Left cardiac atrium (tissue), 4 donors: ENCODE data around the gene TBX6. TPM values are rescaled to one million over a fixed set of nuclear protein-coding genes. Genes with fewer than 3 reads are reported as not detected.
"Not testable (repeated sequence)": the region's sequence is repeated elsewhere in the genome, so short reads cannot be mapped to it uniquely, and the experiment has no call there.

Experiments used
- ATAC-seq, 2 donors: fragments of 200-7000 bp; cut with Tn5 transposase; one replicate each; pipeline ENCODE4 v1.9.1; 2020; ENCODE audit warnings: mild to moderate bottlenecking in 2 of 2, moderate library complexity in 2 of 2
- DNase-seq: peaks from one replicate; pipeline ENCODE4 v3.0.0-alpha.2; 2020
- intact Hi-C, 2 donors: fragments of 100-400 bp; cut with DNase I; formaldehyde crosslinking; loops; one replicate each; pipeline versions ENCODE4 v1.14.1 to v1.15.1; 2022 to 2023
- long read RNA-seq: library from polyadenylated mRNA; unstranded; transcript quantifications from one replicate; pipeline ENCODE4 v2.0.0, GENCODE V29; 2021
- total RNA-seq, 2 donors: library from RNA; stranded (reverse); fragmentation: NEBNext Ultra II Directional; extraction: Animal tissue kit (Norgen Biotek cat#: 25700); gene quantifications; one replicate each; pipeline ENCODE4 v1.2.1, GENCODE V29; 2021
- donor health status: DM: no; HTN: yes; CAD: no.
- donor health status: DM: no; HTN: yes; CAD: no; lungs with severe emphysema.
- donor health status: DM: yes; HTN: yes; CAD: no.
- donor health status: Dilated cardiomyopathy.

Gene TBX6
- total RNA-seq: under 1 TPM; 0.55 to 0.80 TPM
- long read RNA-seq: 0 reads

DNA sequence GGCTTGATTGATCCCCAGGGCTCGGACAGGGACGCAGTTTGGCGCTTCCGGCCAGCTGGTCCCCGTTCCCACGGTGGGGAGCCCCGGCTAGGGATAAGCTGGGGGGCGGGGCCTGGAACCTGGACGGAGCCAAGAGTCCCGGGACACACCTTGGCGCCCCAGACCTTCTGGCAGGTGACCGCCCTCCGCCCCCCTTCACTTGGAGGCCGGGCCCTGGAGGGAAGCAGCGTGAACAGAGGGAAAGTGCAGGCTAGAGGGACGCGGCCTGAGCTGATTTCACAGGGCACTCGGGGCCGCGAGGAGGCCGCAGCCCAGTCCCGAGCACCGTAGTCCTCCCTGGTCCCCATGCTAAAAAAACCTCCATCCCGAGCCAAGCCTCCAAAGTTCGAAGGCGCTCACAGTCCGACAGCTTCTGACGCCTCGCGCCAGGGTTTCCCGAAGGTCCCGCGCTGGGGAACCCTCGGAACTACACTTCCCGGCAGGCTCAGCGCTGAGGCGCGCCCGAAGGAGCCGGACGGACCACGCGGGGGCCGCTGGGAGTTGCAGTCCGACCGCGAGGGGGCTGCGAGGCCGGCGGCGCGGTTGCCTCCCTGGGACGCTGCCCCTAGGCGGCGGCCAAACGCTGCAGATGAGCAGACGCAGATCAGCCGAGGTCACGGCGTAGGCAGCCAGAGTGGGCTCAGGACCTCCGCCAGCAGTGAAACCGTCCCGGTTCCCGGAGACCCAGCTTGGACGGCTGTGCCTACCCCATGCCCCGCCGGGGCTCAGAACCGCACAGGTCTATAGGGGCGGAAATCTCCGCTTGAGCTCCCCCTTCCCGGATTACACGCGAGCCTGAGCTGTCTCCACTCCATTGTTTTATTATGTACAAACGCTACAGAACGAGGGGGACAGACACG is at the start of gene TBX6:
TSS of gene TBX6 (minus strand) at position 451 of the 899 bp plus-strand sequence. CDS start 731 bp downstream, outside the sequence.
- intact Hi-C loops: loop anchor here in 1 of 2 donors (10.0 kb wide), 3 partner anchors 47 to 563 kb away; partner anchors contain the start of genes FBRS, PRR14 and ZNF771
- peak; percentile 92 to 93 for ATAC-seq

GRCh38 chr16:30139583-30140481 is 48.1 kb upstream of the TBX6 start:
- ATAC-seq: no peak
- no peak for DNase-seq
- intact Hi-C loops: no loop called here

More for the DNA sequence above, at the start of gene TBX6:
- peak; percentile 96 for DNase-seq

GRCh38 chr16:30137897-30138296 is 46.2 kb upstream of the TBX6 start:
- DNase-seq: no peak
- intact Hi-C loops: no loop called here
- no peak for ATAC-seq

DNA sequence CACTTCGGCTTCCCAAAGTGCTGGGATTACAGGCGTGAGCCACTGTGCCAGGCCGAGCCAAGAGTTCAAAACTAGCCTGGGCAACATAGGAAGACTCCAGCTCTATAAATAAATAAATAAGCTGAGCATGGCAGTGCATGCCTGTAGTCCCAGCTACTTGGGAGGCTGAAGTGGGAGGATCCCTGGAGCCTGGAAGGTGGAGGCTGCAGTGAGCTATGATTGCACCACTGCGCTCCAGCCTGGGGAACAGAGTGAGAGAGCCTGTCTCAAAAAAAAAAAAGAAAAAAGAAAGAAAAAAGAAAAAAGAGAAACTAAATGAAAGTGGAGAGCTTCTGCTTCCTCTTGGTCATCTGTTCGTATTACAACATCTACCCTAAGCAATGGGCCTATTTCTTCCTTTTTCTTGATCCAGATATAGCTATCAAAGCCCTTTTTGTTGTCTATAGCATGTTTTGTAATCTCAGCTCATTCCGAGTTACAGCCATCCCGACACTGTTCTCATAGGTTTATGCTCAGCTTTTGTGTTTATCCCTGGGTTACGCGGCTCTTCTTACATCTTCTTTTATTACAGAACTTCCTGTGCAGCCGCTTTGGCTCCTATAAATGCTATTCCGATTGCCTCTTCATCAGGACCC is 45.4 kb upstream of the TBX6 start:
- intact Hi-C loops: no loop called here
- peak; percentile 30 to 59 for ATAC-seq
- DNase-seq: no peak

GRCh38 chr16:30132591-30132990 is 40.9 kb upstream of the TBX6 start:
- intact Hi-C loops: loop anchor here in 1 of 2 donors (5.0 kb wide), 1 partner anchor 35 kb away; no protein-coding TSS in a partner anchor
- no peak for ATAC-seq
- DNase-seq: no peak

GRCh38 chr16:30131869-30132475 is 40.2 kb upstream of the TBX6 start:
- intact Hi-C loops: loop anchor here in 1 of 2 donors (5.0 kb wide), 1 partner anchor 35 kb away; no protein-coding TSS in a partner anchor
- DNase-seq (no peak), ATAC-seq (no peak)

DNA sequence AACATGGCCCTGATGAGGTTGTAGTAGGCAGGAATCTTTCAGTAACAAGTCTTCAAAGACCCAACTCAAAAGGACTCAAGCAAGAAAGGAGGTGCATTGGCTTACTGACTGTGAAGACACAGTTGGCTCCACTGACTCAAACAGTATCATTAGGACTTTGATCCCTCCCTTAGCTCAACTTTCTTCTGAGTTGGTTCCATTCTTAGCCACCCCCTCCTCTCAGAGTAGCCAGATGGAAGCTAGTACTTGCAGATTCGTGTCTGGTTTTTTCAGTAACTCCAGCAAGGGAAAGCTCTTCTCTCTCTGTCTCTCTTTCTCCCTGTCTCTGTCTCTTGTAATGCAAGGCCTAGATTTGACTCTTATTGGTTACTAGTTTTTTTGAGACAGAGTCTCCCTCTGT is 36.3 kb upstream of the TBX6 start:
- DNase-seq (no peak), ATAC-seq (no peak)
- intact Hi-C loops: no loop called here

DNA sequence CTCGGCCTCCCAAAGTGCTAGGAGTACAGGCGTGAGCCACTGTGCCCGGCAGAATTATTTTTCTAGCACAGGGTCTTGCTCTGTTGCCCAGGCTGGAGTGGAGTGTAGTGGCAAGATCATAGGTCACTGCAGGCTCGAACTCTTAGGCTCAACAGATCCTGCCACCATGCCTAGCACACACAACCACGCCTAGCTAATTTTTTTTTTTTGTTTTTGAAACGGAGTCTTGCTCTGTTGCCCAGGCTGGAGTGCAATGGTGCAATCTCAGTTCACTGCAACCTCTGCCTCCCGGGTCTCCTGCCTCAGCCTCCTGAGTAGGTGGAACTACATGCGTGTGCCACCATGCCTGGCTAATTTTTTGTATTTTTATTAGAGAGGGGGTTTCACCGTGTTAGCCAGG is 34.0 kb upstream of the TBX6 start:
- DNase-seq, intact Hi-C loops, ATAC-seq: not testable (repeated sequence)

DNA sequence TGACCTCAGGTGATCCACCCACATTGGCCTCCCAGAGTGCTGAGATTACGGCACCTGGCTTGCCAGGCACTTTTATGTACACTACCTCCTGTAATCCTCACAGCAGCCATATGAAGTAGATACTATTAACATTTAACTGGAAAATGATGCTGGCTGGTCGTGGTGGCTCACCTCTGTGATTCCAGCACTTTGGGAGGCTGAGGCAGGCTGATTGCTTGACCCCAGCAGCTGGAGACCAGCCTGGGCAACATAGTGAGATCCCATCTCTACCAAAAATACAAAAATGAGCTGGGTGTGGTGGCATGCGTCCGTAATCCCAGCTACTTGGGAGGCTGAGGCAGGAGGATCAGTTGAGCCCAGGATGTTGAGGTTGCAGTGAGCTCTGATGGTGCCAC is 33.3 kb upstream of the TBX6 start:
- ATAC-seq (no peak), DNase-seq (no peak)
- intact Hi-C loops: no loop called here

DNA sequence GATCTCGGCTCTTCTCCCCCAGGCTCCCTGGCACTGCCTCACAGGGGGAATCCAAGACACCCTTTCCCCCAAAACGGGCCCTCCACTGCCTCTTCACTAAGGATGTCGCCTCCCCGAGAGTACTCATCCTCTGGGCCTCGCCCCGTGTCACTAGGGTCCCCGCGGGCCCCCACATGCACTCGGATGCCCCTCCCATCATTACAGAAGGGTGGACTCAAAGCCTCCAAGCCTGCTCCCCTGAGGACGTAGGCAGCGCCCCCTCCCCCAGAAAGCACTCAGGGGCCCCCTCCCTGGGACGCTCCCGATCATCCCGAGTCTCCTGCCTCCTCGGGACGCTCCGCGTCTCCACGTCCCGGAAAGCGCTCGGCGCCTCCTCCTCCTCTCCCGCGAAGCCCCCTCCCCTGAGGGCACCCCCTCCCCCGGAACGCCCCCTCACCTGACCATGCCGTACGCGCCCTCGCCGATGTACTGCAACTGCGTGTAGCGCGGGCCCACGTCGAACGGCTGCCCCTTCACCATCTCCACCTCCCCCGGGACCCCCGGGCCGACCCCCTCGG is 31.0 kb upstream of the TBX6 start:
- DNase-seq: no peak
- peak; percentile 24 for ATAC-seq
- intact Hi-C loops: no loop called here

DNA sequence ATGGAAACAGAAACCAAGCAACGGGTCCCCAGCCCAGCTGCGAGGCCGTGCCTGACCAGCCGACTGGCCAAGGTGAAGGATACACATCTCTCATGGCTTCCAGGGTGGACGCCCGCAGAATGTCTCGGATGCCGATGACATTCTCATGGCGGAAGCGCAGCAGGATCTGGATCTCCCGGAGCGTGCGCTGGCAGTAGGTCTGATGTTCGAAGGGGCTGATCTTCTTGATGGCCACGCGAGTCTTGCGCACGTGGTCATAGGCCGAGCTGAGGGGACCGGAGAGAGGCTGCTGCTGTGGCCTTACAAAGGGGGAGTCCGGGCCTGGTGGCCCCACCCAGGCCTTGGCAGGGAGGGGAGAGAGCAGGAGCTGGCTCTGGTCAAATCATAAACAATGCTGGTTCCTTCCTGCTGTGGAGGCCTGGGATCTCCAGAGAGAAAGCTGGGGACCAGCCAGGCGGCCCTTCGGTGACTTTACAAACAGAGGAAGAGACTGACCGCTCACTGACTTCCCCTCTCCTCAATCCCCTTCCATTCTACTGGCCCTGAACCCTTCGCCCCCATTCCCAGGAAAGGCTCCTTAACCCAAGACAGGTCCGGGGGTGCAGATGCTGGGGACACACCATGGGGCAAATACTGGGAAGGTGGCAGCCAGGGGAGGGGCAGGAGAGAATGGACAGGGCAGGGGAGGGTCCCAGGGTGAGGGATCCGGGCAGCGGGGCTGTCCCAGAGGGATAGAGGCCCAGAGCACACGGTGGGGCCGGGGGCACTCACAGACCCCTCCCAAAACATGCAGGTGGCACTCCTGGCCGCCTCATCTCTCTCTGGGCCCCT is 30.2 kb upstream of the TBX6 start:
- intact Hi-C loops: no loop called here
- peak; percentile 64 to 72 for ATAC-seq

GRCh38 chr16:30120340-30121105 is 28.8 kb upstream of the TBX6 start:
- intact Hi-C loops: no loop called here

More for the DNA sequence above, 30.2 kb upstream of the TBX6 start:
- peak; percentile 87 for DNase-seq

DNA sequence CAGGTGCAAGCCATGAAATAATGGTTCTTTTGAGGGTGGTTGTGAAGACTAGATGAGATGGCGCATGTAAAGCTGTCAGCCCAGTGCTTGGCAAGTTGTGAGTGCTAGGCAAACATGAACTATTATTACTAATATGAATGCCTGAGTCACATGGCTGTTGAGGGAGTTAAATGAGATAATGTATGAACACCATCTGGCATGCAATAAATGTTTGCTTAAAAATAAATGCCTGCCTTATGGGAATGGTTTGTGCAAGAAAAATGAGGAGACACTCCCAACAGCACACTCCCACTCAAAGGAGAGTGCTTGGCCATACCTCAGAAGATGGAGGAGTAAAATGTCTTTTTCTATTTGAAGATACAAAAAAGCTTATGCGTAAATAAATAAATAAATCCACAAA is 27.7 kb upstream of the TBX6 start:
- DNase-seq (no peak), ATAC-seq (no peak)
- intact Hi-C loops: no loop called here

More at GRCh38 chr16:30120340-30121105, 28.8 kb upstream of the TBX6 start:
- ATAC-seq (no peak), DNase-seq (no peak)

DNA sequence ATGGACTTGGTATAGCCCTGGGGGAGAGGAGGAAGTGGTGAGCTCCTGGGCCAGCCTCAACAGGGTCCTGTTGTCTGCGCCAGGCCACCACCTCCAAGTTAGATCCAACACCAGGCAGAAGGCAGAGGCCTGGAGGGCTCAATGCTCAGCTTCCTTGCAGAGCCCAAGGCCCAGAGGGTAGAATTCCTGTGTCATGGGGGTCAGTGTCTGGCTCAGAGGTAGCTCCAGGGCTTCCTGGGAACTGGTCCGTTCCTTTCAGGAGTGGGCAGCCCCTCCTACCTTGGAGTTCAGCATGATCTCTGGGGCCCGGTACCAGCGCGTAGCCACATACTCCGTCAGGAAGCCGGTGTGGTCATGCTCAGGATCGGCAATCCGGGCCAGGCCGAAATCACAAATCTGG is 26.0 kb upstream of the TBX6 start:
- no peak for ATAC-seq
- no peak for DNase-seq
- intact Hi-C loops: no loop called here

DNA sequence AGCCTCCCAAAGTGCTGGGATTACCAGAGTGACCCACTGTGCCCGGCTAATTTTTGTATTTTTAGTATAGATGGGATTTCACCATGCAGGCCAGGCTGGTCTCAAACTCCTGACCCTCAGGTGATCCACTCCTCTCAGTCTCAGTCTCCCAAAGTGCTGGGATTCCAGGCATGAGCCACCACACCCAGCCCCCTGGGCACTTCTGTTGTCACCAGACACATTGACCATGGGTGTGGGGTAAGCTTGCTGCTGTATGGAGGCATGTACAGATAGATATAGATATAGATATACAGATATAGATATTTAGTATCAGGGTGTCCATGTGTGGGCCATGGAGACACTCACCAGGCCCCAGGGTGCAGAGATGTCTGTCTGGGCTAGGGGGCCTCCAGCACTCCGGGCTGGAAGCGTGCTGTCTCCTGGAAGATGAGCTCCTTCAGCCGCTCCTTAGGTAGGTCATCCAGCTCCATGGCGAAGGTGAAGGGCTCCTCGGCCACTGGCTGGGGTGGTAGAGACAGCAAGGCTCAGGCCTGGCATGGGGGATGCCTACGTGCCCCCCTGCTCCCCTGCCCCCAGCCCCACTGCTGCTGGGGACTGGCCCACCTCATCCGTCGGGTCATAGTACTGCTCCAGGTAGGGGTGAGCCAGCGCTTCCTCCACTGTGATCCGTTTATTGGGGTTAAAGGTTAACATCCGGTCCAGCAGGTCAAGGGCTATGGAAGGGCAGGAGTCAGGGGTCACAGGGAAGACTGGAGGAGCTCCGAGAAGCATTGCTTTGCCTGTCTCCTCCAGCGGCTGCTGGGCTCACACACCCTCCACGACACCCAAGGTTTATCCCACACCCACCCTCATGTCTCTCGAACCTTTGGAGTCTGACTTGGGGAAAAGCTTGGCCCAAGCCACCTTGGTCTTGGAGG is 24.8 kb upstream of the TBX6 start:
- DNase-seq (no peak), ATAC-seq (no peak)
- intact Hi-C loops: no loop called here

DNA sequence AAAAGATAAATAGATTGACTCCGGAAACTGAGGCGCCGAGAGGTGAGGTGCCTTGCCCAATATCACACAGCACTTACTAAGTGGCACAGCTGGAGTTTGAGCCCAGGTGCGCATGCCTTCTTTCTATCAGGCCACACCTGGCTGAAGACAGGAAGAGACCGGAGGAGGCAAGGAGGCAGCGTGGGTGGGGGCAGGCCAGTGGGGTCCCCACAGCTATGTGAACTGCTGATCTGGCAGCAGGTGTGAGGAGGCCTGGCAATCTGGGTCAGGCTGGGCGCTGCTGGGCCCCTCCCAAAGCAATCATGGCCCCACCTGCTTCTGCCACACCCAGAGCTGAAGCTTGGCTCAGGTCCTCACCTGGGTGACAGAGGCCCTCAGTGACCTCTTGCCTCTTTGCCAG is 23.5 kb upstream of the TBX6 start:
- ATAC-seq (no peak), DNase-seq (no peak)
- intact Hi-C loops: no loop called here
